Activated CD8-positive, alpha-beta memory T cell treated with anti-CD3 and anti-CD28 coated beads, Interleukin-2, amount 50 U/mL, for 4 hours (primary cell): ENCODE measurements around the gene AFDN.

Source experiments
- DNase-seq: peaks from one replicate; pipeline ENCODE4 v3.0.0-alpha.2; 2020

Gene AFDN

DNA sequence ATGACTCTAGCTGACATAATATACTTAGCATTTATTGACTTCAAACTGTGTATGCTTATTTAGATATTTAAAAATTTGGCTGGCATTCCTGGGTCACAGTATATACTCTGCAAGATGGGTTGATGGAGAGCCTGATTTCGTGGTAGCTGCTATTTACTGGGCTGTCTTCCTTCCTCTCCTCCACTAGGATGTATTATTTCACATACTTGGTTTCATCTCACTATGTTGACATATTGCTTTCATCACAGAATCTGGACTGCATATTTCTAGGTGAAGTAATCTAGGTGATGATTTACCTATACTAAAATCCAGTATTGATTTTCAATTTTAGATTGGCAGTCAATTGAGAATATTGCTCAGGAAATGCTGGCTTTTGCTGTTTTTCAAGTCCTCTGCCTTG is 15.7 kb downstream of the AFDN start:
- no peak for DNase-seq

DNA sequence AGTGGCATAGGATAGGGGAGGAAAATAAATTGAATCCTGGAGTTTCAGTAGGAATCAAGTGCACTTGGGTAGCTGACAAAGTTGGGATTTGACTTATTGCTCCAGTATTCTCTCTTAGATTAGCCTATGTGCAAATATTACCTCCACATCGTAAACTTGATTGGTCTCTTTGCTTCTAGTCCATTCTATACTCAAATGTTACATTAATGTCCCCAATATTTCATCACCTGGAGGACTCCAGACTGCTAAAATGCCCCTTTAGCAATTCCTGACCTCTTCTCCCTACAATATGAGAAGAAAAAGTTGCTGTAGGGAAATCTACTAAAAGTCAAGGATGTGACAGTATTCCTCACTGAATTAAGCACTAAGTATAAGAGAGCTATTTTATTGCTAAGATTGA is 16.3 kb downstream of the AFDN start:
- no peak for DNase-seq

DNA sequence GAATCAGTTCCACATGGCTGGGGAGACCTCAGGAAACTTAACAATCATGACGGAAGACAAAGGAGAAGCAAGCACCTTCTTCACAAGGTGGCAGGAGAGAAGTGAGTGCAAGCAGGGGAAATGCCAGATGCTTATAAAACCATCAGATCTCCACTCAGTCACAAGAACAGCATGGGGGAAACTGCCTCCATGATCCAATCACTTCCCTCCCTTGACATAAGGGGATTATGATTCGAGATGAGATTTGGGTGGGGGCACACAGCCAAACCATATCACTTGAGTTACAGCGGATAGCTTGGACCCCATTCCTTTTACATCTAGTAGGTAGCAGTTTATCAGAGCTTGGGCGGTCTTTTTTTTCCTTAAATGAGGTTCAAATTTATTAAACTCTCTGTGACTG is 19.1 kb downstream of the AFDN start:
- DNase-seq, result no peak

GRCh38 chr6:167846997-167847606 is 20.4 kb downstream of the AFDN start:
- DNase-seq, result no peak

GRCh38 chr6:167847936-167848335 is 21.2 kb downstream of the AFDN start:
- no peak for DNase-seq

- DNase-seq, result no peak
These were observed 22.1 kb downstream of the AFDN start for GRCh38 chr6:167848783-167849182.

- DNase-seq, result no peak
These were observed 23.2 kb downstream of the AFDN start for GRCh38 chr6:167849846-167850459.

DNA sequence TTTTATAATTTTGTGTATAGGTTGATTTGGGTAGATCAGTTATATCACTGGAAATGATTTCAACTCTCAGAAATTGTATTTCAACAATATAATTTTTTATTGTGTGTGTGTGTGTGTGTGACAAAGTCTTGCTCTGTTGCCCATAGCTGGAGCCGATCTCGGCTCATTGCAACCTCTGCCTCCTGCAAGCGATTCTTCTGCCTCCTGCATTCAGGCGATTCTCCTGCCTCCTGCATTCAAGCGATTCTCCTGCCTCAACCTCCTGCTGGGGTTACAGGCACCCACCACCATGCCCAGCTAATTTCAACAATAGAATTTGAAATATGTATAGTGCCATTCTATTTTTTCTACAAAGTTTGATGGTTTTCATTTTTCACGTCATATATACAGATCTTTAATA is 24.1 kb downstream of the AFDN start:
- no peak for DNase-seq

DNA sequence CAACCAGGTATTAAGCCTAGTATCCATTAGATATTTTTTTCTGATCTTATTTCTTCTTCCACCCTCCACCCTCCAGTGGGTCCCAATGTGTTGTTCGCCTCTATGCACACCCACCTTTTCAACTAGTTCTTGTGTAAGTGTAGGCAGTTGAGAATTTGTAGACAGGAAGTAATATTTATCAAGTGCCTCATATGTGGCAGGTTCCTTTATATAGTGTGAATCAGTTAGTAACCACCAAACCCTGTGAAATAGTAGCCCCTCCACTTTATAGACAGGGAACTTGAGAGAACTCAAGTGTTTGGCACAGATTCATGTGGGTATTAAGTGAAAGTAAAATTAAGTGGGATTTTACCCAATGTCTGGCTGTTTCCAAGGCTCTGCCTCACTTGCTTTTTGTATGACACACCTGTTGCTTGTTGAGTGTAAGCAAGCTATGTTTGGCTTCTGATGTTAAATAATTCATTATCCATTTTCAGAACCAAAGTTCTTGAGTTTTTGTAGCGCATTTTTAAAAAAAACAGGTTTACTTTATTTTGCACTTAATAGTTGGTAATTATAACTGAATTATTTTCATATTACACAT is 24.8 kb downstream of the AFDN start:
- DNase-seq, result no peak

DNA sequence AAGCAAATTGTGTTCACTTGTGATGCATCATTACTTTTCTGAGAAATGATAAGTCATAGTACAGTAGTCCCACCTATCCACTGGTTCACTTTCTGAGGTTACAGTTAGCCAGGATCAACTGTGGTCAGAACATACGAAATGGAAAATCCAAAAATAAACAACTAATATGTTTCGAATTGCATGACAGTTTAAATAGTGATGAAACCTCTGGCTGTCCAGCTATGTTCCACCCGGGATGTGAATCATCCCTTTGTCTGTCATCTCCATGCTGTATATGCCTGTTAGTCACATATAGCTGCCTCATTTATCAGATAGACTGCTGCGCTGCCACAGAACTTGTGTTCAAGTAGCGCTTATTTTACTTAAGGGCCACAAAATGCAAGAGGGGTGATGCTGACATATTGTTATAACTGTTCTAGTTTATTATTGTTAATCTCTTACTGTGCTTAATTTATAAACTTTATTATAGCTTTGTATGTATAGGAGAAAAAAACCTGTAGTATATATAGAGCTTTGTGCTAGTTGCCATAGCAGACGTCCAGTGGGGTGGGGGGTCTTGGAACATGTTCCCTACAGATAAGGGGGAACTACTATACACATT is 29.2 kb downstream of the AFDN start:
- no peak for DNase-seq

DNA sequence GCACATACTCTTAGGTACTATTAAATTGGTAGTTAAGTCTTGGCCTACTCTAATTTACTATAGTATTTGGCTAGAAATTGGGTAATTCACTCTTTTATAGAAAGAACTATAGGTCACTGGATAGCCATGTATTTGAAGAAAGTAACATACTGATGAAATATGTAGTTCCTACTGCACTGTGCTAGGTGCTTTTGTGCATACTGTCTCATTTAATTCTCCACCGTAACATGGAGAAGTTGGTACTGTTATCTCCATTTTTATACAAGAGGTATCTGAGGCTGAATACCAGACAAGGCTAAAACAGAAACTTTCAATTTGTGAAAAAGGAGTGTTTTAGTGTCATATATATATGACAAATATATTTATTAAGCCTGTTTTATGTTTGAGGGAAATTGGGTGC is 29.8 kb downstream of the AFDN start:
- no peak for DNase-seq

GRCh38 chr6:167856999-167857660 is 30.4 kb downstream of the AFDN start:
- DNase-seq, result no peak

DNA sequence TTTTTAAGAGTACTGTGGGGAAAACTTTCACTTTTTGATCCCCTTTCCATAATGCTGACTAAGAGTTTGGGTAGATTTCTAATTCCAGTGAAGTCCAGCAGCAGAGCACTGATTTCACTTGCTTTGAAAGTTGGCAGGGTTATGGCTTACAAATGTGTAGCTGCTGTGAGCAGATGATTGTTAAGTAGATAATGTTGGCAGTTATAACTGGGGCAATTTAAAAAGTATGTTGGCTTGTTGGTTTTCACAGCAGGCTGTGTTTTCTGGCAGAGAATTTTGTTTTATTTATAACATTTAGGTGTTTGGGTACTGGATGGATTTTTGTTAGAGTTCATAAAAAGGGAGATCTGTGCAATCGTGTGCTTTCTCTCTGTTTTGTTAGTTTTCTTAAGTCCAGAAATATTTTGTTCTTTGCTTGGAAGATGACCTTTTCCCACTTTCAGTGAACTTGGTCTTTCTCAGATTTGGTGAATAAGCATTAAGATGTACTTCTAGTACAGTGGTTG is 31.4 kb downstream of the AFDN start:
- DNase-seq, result no peak

DNA sequence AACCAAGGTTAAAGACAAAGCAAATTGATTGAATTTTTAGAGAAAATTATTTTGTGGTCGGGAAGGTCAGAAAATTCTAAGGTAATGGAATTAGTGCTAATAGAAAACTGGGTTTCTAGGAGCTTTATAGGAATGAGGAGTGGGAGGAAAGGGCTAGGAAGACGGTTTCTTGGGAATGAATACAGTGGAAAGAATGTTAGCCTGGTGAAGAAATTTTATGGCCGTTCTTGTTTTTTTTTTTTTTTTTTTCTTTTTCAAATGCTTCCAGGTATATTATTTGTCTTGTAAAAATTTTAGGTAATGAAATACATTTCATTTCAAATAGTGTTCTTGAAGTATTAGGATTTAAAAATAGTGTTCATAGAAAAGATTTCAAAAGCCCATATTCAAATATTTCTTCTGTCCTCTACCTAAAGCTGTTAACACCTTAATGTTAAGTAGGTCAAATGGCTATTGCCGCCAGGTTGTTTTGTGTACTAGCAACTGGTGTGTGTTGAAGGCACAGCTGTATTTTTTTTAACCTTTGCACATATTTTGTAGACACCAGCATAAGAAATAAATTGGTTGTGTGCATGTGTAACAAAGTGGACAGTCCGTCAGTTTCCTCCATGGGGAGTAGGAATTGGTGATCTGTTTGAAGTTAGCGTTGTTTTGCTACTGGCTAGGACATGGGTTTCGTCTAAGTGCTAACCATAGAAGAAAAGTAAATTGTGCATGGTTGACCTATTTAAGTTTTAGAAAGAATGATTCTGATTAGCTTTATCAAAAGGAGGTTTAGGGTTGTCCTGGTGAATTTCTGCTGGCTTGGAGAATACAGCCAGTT is 32.3 kb downstream of the AFDN start:
- DNase-seq, result no peak

DNA sequence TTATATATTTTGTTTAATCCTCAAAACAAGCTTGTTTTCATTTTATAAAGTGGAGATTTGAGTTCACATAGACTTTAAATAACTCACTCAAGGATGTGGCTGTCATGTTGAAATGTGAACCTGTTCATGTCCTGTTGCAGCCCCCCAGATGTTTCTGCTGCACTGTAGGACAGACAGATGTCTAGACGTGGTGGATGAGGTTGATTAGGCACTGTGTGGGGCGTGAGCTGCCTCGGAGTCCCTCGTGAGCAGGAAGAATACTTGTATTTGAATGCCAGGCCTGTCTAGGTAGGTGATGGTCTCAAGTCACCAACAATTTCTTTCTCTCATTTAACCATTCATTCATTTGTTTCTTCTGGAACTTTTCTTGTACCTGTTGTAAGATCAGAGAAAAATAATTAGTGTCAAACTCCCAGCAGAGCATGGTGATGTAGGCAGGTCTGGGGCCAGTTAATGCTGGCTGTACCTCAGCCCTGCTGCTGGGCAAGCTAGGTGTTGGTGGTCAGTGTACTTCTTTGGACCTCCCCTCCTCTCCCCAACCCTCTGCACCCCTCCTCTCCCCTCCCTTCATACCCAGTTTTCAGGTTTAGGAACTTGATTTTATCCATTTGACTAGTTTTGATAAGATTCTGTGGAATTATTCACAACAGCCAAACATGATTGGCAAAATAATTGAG is 34.0 kb downstream of the AFDN start:
- DNase-seq, result no peak

DNA sequence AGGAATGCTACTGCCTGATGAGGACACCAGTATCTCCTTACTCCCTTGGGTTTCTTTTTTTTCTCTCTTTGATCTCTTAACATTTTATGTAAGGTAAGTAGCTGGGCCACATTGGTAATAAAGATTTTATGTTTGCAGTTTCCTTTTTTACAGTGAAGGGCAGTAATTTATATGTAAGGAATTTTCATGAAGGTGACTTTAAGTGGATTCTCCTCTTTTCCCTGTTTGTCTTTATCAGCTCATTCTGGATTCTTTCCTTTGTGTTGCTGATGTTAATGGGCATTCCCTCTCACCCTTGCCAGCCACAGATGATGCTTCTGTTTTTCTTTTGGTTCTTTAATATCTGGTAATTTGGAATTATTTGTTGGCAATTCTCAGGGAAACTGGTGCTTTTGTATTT is 34.7 kb downstream of the AFDN start:
- DNase-seq, result no peak

DNA sequence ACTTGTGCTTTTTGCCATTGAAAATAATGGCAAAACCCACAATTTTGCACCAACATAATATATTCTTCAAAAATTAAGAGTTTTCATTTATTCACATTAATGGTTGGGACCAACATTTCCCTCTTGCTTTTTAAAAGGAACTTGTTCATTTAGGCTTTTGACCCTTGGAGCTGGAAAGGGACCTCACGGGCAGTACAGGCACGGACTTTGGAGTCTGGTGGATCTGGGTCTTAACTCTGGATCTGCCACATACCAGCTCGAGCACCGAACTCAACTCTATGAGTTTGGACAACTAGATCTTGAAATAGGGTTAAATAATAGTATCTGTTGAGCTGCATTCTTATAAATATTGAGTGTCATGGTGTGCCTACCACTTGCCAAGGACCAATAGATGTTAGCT is 37.2 kb downstream of the AFDN start:
- DNase-seq, result no peak

GRCh38 chr6:167866642-167867041 is 39.9 kb downstream of the AFDN start:
- no peak for DNase-seq

- no peak for DNase-seq
These were observed 43.6 kb downstream of the AFDN start for GRCh38 chr6:167870321-167870720.

DNA sequence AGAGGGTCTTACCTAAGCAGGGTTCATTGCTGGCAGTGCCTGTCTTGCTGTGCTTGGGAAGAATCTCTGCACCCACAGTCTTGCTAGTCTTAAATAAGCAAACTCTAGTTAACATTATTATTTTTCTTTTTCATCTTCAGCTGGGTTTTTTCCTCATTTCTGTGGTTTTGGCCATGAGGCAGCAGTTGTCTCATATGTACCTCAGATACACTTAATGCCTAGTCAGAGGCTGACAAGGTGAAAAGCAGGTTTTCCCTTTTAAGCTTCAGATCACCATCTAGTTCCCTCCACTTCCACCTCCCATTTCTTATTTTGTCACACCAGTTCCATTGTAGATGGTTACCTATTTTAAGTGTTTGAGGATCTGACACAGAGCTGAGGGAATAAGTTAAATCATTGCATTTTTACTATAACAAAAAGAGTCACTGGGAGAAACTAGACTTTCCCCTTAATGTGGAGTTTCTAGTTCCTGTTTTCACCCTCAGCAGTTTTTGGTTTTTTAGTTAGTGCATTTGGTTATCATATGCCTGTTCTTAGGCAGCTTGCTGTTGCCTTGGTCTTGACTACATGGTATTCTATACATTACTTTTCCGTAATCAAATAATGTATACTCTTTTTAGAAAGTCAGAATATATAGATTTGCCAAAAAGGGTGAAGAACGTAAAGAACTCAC is 46.0 kb downstream of the AFDN start:
- DNase-seq, result no peak

GRCh38 chr6:167877994-167878779 is 51.5 kb downstream of the AFDN start:
- no peak for DNase-seq
